Thymus (tissue), 11 donors: ENCODE results near the gene NOX5. TPM values are rescaled to one million over a fixed set of nuclear protein-coding genes. Genes with fewer than 3 reads are reported as not detected.

Experiments used
- DNase-seq, 9 donors: peaks; one replicate each; pipeline ENCODE4 v3.0.0-alpha.2; 2013; ENCODE audit warnings: low spot score in 9 of 9, low read depth in 6 of 9, missing footprints in 1 of 9
- H3K27ac ChIP-seq, 2 donors: one replicate each; pipeline ENCODE4 v1.5.1; 2013; ENCODE audit warnings: control low read depth in 1 of 2, low read depth in 1 of 2, low read length in 1 of 2, mild to moderate bottlenecking in 1 of 2, moderate library complexity in 1 of 2
- H3K27me3 ChIP-seq, 2 donors: one replicate each; pipeline ENCODE4 v1.5.1; 2013; ENCODE audit warnings: low read length in 1 of 2; ENCODE audit not compliant: control insufficient read depth in 2 of 2, insufficient read depth in 1 of 2
- H3K36me3 ChIP-seq, 2 donors: one replicate each; pipeline ENCODE4 v1.5.1; 2013; ENCODE audit warnings: low read length in 1 of 2, mild to moderate bottlenecking in 1 of 2, moderate library complexity in 1 of 2; ENCODE audit not compliant: control insufficient read depth in 2 of 2, insufficient read depth in 2 of 2
- H3K4me1 ChIP-seq, 2 donors: one replicate each; pipeline ENCODE4 v1.5.1; 2013; ENCODE audit warnings: low read length in 2 of 2; ENCODE audit not compliant: control insufficient read depth in 2 of 2, insufficient read depth in 2 of 2
- H3K4me3 ChIP-seq, 2 donors: one replicate each; pipeline ENCODE4 v1.5.1; 2013; ENCODE audit warnings: low read length in 2 of 2, control low read depth in 1 of 2, mild to moderate bottlenecking in 1 of 2
- H3K9me3 ChIP-seq, 2 donors: one replicate each; pipeline ENCODE4 v1.5.1; 2013; ENCODE audit warnings: low read length in 1 of 2, mild to moderate bottlenecking in 1 of 2; ENCODE audit not compliant: control insufficient read depth in 2 of 2, insufficient read depth in 1 of 2
- WGBS: extraction: QIAGEN DNeasy Blood & Tissue Kit; methylation state at CpG from one replicate; pipeline ENCODE4 v1.1.7; 2013; 5-methylcytosine and 5-hydroxymethylcytosine counted together
- polyA plus RNA-seq: library from polyadenylated mRNA; stranded (reverse); fragments of 200-250 nt; gene quantifications from one replicate; pipeline ENCODE4 v1.2.3, GENCODE V29; 2013
- total RNA-seq: library from RNA; stranded (reverse); fragments of 120-200 nt; gene quantifications from one replicate; pipeline ENCODE4 v1.2.4, GENCODE V29; 2013
- donor health status: healthy.

NOX5 gene
- total and polyA plus RNA-seq, 2 donors, result 0.19 to 0.66 TPM

DNA sequence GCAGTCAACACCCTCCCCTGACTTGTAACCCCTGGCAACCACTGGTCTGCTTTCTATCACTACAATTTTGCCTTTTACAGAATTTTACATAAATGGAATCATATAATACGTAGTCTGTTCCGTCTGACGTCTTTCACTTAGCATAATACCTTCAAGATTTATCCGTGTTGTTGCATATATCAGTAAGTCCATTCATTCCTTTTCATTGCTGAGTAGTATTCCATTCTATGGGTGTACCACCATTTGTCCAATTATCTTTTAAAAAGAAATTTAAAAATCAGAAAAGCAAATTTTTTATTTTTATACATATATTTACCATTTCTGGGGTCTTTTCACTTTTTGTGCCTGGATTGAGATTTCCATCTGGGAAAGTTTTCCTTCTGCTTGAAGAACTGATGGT, 35.5 kb downstream of the NOX5 start:
- DNase-seq, result no peak
- Histone ChIP-seq H3K4me3 (no peak overlapping the region), H3K27ac (no peak overlapping the region), H3K36me3 (no peaks in the 10 kb centered on the region), H3K4me1 (no peaks in the 10 kb centered on the region), H3K27me3 (no peaks in the 10 kb centered on the region), H3K9me3 (no peaks in the 10 kb centered on the region)
- 98% methylated on average over 4 of the region's 4 CpGs for WGBS

DNA sequence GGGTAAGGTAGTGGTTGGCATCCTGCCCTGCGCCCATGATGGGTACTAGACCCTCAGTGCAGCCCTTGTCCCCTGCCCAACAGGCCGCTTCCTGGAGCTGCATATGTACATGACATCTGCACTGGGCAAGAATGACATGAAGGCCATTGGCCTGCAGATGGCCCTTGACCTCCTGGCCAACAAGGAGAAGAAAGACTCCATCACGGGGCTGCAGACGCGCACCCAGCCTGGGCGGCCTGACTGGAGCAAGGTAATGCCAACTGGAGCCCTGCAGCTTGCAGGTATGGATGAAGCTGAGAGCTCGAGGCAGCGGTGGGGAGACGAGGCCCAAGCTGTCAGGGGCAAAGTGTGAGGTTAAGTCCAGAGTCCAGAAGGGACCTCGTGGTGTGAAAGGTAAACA, 40.8 kb downstream of the NOX5 start:
- Histone ChIP-seq H3K36me3 (no peaks in the 10 kb centered on the region), H3K4me3 (no peak overlapping the region), H3K4me1 (peaks cover 0 to 6% of the 10 kb centered on the region in 2 donors), H3K9me3 (no peaks in the 10 kb centered on the region), H3K27me3 (peaks cover 0 to 3% of the 10 kb centered on the region in 2 donors), H3K27ac (no peak overlapping the region)
- DNase-seq, result no peak
- 97% methylated on average over 10 of the region's 10 CpGs for WGBS

DNA sequence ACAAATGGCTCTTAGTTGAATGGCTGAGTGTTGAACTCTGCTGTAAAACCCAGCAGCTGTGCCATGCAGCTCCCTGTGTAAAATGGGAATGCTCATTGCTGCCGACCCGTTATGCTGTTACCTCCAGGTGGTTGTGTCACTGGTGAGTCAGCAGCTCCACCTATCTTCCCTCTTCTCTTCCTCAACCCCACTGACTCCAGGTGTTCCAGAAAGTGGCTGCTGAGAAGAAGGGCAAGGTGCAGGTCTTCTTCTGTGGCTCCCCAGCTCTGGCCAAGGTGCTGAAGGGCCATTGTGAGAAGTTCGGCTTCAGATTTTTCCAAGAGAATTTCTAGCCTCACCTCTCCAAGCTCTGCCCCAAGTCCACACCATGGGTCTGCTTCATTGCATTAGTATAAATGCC, 41.9 kb downstream of the NOX5 start:
- Histone ChIP-seq H3K4me3 (no peak overlapping the region), H3K36me3 (no peaks in the 10 kb centered on the region), H3K27ac (no peak overlapping the region), H3K9me3 (no peaks in the 10 kb centered on the region), H3K4me1 (peaks cover 0 to 6% of the 10 kb centered on the region in 2 donors), H3K27me3 (peaks cover 0 to 3% of the 10 kb centered on the region in 2 donors)
- DNase-seq, result no peak
- 63% methylated on average over 3 of the region's 3 CpGs for WGBS

DNA sequence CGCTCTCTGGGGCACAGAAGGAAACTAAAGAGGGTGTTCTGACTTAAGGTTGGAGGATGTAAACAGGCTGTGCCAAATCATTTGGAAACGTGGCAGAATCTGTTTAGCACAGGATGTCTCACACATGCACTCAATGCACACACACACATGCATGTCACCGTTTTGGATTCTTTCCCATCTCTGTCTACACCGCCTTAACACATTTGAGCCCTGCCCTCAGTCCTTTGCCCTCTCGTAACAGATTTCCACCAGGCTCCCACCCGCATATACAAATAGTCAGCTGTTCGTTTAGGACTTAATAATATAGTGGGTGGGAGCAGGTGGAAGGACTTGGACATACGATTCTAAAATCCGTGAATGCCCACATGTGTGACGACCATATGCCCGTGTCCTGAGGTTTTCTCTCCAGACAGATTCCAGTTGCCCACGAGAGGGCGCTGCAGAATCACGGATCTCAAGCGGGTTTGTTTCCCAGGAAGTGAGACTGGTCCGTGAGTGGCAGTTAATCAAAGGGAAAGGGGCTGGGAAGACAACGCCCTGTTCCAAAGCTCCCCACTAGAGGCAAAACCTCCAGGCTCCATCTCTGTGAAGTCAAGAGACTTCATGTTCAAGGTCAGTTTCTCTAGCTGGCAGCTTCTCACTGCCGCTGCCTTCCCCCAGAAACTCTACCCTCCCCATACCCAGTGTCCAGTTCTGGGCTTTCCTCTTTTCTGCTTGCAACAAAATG, 44.5 kb downstream of the NOX5 start:
- WGBS, result 26% methylated on average over 18 of the region's 18 CpGs
- H3K4me1 ChIP-seq, result peaks cover 0 to 6% of the 10 kb centered on the region in 2 donors
- H3K27me3 ChIP-seq, result peaks cover 0 to 3% of the 10 kb centered on the region in 2 donors
- no peaks in the 10 kb centered on the region for H3K9me3 ChIP-seq
- H3K4me3 ChIP-seq, result no peak overlapping the region
- DNase-seq, result peak; percentile 39 to 86 (median 62)
- H3K27ac ChIP-seq, result no peak overlapping the region
- H3K36me3 ChIP-seq, result no peaks in the 10 kb centered on the region

DNA sequence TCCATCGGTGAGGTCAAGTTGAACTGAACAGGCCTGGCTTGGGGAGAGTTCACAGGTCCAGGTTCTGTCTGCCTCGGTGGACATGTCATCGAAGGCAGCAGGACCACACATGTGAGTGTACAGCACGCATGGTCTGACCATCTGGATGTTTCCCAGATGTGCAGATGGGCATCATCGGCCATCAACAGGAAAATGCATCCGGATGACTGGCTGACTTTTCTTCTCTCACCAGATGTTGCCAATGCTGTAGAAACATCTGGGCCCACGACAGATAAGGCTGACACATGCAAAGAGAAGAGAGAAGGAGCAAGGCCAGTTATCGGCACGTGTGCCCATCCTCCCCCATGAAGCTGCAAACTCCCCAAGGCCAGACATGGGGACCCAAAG, 45.1 kb downstream of the NOX5 start:
- peaks cover 0 to 6% of the 10 kb centered on the region in 2 donors for H3K4me1 ChIP-seq
- H3K4me3 ChIP-seq, result no peak overlapping the region
- no peak for DNase-seq
- peaks cover 0 to 3% of the 10 kb centered on the region in 2 donors for H3K27me3 ChIP-seq
- H3K9me3 ChIP-seq, result no peaks in the 10 kb centered on the region
- H3K36me3 ChIP-seq, result no peaks in the 10 kb centered on the region
- 88% methylated on average over 9 of the region's 9 CpGs for WGBS
- H3K27ac ChIP-seq, result no peak overlapping the region

DNA sequence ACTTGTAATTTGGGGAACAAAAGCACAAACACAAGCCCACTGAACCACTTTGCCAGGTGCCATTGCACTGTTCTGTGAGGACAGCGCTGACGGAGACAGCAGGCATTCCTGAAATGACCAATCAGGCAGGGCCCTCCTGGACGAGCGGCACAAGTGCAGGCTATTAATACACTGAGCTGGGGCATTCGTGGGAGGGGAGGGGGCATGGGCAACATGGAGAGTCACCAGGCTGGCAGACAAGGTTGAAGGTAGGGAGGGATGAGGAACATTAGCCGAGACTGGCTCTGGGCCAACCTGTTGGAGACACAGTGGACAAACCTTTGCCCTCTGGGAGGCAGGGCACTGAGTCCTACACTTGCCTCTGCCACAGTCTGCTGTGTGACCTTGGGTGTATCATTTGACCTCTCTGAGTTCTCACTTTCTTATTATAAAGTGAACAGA, 45.6 kb downstream of the NOX5 start:
- WGBS, result 97% methylated on average over 6 of the region's 6 CpGs
- no peak for DNase-seq
- peaks cover 0 to 6% of the 10 kb centered on the region in 2 donors for H3K4me1 ChIP-seq
- H3K27ac ChIP-seq, result no peak overlapping the region
- H3K9me3 ChIP-seq, result no peaks in the 10 kb centered on the region
- no peak overlapping the region for H3K4me3 ChIP-seq
- no peaks in the 10 kb centered on the region for H3K36me3 ChIP-seq
- H3K27me3 ChIP-seq, result peaks cover 0 to 3% of the 10 kb centered on the region in 2 donors

DNA sequence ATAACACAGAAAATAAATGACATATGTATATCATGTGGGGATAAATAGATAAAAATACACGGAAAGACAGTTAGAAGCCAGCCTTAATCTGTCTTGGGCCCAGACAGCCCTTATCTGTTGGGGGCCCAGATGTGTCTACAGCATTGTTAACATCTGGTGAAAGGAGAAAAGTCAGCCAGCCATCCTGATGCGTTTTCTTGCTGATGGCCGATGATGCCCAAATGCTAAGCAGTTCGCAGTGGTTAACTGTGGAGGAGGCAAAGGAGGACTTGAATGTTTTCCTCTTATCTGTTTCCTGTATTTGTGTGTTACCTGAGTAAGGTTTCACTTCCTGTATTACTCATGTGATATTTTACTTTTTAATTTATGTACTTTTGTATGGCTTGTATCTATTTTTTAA, 46.2 kb downstream of the NOX5 start:
- Histone ChIP-seq H3K4me1 (peaks cover 0 to 6% of the 10 kb centered on the region in 2 donors), H3K4me3 (no peak overlapping the region), H3K36me3 (no peaks in the 10 kb centered on the region), H3K9me3 (no peaks in the 10 kb centered on the region), H3K27me3 (peaks cover 0 to 3% of the 10 kb centered on the region in 2 donors), H3K27ac (no peak overlapping the region)
- WGBS, result 87% methylated on average over 4 of the region's 4 CpGs
- no peak for DNase-seq

DNA sequence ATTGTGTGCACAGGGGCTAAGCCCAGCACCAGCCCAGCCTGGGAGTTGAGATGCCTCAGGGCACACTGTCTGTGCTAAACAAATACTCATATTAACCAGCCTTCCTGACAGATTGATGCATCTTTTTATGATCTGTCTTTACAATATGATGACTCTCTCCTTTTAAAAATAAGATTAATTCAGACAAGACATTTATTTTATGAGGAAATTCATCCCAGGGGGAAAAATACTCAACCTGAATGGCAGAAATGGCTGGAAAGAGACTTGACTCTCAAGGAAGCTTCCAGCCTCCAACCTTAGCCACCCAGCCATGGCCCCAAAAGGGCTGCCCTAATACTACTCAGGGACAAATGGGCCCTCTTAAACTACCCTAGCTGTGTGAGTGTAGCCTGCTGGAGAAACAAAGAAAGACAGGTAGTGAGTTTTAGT, 46.9 kb downstream of the NOX5 start:
- no peak for DNase-seq
- H3K4me3 ChIP-seq, result no peak overlapping the region
- peaks cover 0 to 6% of the 10 kb centered on the region in 2 donors for H3K4me1 ChIP-seq
- H3K36me3 ChIP-seq, result no peaks in the 10 kb centered on the region
- peaks cover 0 to 3% of the 10 kb centered on the region in 2 donors for H3K27me3 ChIP-seq
- no peaks in the 10 kb centered on the region for H3K9me3 ChIP-seq
- H3K27ac ChIP-seq, result no peak overlapping the region

DNA sequence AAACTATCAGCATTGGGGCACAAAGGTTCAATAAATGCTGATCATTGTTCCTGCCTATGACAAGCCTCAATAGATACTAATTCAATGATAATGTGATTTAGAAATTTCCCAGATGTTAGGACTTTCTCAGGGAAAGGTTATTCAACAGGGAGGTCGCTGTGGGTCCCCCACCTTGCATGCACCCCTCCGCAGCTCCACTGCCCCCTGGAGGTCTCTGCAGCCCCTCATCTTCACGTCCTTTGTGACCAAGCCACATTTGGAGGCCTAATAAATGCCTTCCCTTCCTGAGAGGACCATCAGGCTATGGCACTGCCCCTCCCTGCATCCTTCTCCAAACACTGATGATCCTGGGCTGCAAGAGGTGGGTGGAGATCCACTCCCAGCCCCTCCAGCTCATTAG, 50.2 kb downstream of the NOX5 start:
- Histone ChIP-seq H3K9me3 (no peaks in the 10 kb centered on the region), H3K27ac (no peak overlapping the region), H3K36me3 (no peaks in the 10 kb centered on the region), H3K4me1 (no peaks in the 10 kb centered on the region), H3K4me3 (no peak overlapping the region), H3K27me3 (no peaks in the 10 kb centered on the region)
- 91% methylated on average over 3 of the region's 3 CpGs for WGBS
- DNase-seq, result no peak
